Stimulated activated CD8-positive, alpha-beta memory T cell treated with anti-CD3 and anti-CD28 coated beads, Interleukin-12 subunit alpha, Interleukin-12 subunit beta, amount 100 ng/mL, for 4 hours (primary cell): ENCODE results near the gene TIMMDC1.
"Not testable (repeated sequence)": the region's sequence is repeated elsewhere in the genome, so short reads cannot be mapped to it uniquely, and the experiment has no call there.

Experiments used
- DNase-seq: peaks from one replicate; pipeline ENCODE4 v3.0.0-alpha.2; 2020; ENCODE audit warnings: low read depth

Gene TIMMDC1

GRCh38 chr3:119557192-119557876 is 59.0 kb downstream of the TIMMDC1 start:
- DNase-seq = no peak

- DNase-seq = no peak
These were observed 59.5 kb downstream of the TIMMDC1 start for GRCh38 chr3:119557877-119558269.

GRCh38 chr3:119558626-119559317 is 60.4 kb downstream of the TIMMDC1 start:
- DNase-seq = no peak

- DNase-seq = no peak
These were observed 61.2 kb downstream of the TIMMDC1 start, which contains the start of gene CD80 for GRCh38 chr3:119559441-119559963. CD80 (minus strand) TSS chr3:119559614; CDS start chr3:119557728, 1,886 bp downstream.

GRCh38 chr3:119560160-119560559 is 61.8 kb downstream of the TIMMDC1 start:
- no peak for DNase-seq

- no peak for DNase-seq
These were observed 64.1 kb downstream of the TIMMDC1 start for GRCh38 chr3:119562307-119562961.

- DNase-seq = not testable (repeated sequence)
These were observed 65.0 kb downstream of the TIMMDC1 start for GRCh38 chr3:119563334-119563733.

- no peak for DNase-seq
These were observed 70.8 kb downstream of the TIMMDC1 start for GRCh38 chr3:119569156-119569555.

GRCh38 chr3:119570229-119570628 is 71.9 kb downstream of the TIMMDC1 start:
- DNase-seq = no peak

GRCh38 chr3:119571230-119571629 is 72.9 kb downstream of the TIMMDC1 start:
- DNase-seq = no peak

GRCh38 chr3:119571688-119572087 is 73.3 kb downstream of the TIMMDC1 start:
- no peak for DNase-seq
